Measurements from ENCODE around the gene ZNF275. TPM values are rescaled to one million over a fixed set of nuclear protein-coding genes. Genes with fewer than 3 reads are reported as not detected.

The ZNF275 gene
- total RNA-seq, 1 donor from 2014 or later, result 7.6 TPM

- DNase-seq (no peak), ATAC-seq (no peak)
- H3K36me3 ChIP-seq, result peaks cover 14% of the 10 kb centered on the region
- no peak overlapping the region for H3K4me3 ChIP-seq
- intact Hi-C loops (cut with DNase I), result no loop called here
- TF ChIP-seq, protein P1, sequence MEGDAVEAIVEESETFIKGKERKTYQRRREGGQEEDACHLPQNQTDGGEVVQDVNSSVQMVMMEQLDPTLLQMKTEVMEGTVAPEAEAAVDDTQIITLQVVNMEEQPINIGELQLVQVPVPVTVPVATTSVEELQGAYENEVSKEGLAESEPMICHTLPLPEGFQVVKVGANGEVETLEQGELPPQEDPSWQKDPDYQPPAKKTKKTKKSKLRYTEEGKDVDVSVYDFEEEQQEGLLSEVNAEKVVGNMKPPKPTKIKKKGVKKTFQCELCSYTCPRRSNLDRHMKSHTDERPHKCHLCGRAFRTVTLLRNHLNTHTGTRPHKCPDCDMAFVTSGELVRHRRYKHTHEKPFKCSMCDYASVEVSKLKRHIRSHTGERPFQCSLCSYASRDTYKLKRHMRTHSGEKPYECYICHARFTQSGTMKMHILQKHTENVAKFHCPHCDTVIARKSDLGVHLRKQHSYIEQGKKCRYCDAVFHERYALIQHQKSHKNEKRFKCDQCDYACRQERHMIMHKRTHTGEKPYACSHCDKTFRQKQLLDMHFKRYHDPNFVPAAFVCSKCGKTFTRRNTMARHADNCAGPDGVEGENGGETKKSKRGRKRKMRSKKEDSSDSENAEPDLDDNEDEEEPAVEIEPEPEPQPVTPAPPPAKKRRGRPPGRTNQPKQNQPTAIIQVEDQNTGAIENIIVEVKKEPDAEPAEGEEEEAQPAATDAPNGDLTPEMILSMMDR (IDR thresholded peaks at IDR 0.05), result no peak
- no peaks in the 10 kb centered on the region for H3K27me3 ChIP-seq (ENCODE audit: low read depth)
- no peaks in the 10 kb centered on the region for H3K9me3 ChIP-seq
- peaks cover 7% of the 10 kb centered on the region for H3K4me1 ChIP-seq
- H3K27ac ChIP-seq, result no peak overlapping the region
Measured at GRCh38 chrX:153336121-153336894, 2.4 kb downstream of the ZNF275 start.

- Histone ChIP-seq H3K36me3 (peaks cover 14% of the 10 kb centered on the region), H3K27ac (no peak overlapping the region), H3K9me3 (no peaks in the 10 kb centered on the region), H3K4me1 (peaks cover 7% of the 10 kb centered on the region), H3K27me3 (ENCODE audit: low read depth) (no peaks in the 10 kb centered on the region), H3K4me3 (no peak overlapping the region)
- ATAC-seq (no peak), DNase-seq (no peak)
- intact Hi-C loops (cut with DNase I), result no loop called here
- TF ChIP-seq, protein P1 (IDR thresholded peaks at IDR 0.05), result no peak
Measured at GRCh38 chrX:153336988-153337387, 3.0 kb downstream of the ZNF275 start.

DNA sequence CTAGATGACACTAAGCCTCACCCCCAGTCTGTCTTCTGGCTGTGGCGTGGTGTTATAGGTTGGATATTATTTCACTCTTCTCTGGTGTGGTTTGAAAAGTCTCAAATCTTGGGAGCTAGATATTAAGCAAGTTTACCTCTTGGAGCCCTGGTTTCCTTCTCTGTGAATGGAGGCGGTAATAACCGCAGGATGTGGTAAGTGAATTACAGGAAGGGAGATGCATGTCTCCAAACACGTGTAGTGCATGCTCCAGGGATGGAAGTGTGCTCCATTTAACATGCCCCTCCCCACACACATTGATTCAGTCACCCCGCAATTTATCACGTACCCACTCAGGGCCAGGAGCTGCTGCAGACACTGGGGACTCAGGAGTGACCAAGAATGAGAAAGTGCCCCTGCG is 4.9 kb downstream of the ZNF275 start:
- Histone ChIP-seq H3K27ac (no peak overlapping the region), H3K4me1 (peaks cover 7% of the 10 kb centered on the region), H3K36me3 (peaks cover 14% of the 10 kb centered on the region), H3K27me3 (ENCODE audit: low read depth) (no peaks in the 10 kb centered on the region), H3K9me3 (no peaks in the 10 kb centered on the region), H3K4me3 (no peak overlapping the region)
- no peak for DNase-seq
- TF ChIP-seq, protein P1 (IDR thresholded peaks at IDR 0.05), result no peak
- intact Hi-C loops (cut with DNase I), result no loop called here
- ATAC-seq, result no peak

GRCh38 chrX:153339662-153340061 is 5.7 kb downstream of the ZNF275 start:
- intact Hi-C loops (cut with DNase I), result no loop called here
- H3K27ac ChIP-seq, result no peak overlapping the region
- H3K4me1 ChIP-seq, result peaks cover 7% of the 10 kb centered on the region
- peaks cover 14% of the 10 kb centered on the region for H3K36me3 ChIP-seq
- ATAC-seq, result no peak
- no peak overlapping the region for H3K4me3 ChIP-seq
- no peaks in the 10 kb centered on the region for H3K9me3 ChIP-seq
- no peaks in the 10 kb centered on the region for H3K27me3 ChIP-seq (ENCODE audit: low read depth)
- DNase-seq, result no peak
- TF ChIP-seq, protein P1 (IDR thresholded peaks at IDR 0.05), result no peak

GRCh38 chrX:153340111-153340510 is 6.2 kb downstream of the ZNF275 start:
- no peak for DNase-seq
- no peak overlapping the region for H3K4me3 ChIP-seq
- ATAC-seq, result no peak
- TF ChIP-seq, protein P1 (IDR thresholded peaks at IDR 0.05), result no peak
- intact Hi-C loops (cut with DNase I), result no loop called here
- H3K9me3 ChIP-seq, result no peaks in the 10 kb centered on the region
- peaks cover 19% of the 10 kb centered on the region for H3K36me3 ChIP-seq
- no peaks in the 10 kb centered on the region for H3K27me3 ChIP-seq (ENCODE audit: low read depth)
- H3K27ac ChIP-seq, result no peak overlapping the region
- peaks cover 4% of the 10 kb centered on the region for H3K4me1 ChIP-seq
